OCI-LY7 (cell line): Measurements from ENCODE around the gene CIITA. TPM values are rescaled to one million over a fixed set of nuclear protein-coding genes. Genes with fewer than 3 reads are reported as not detected.

Experiments used
- BruUV-seq: library from RNA; stranded (reverse); fragments of 400-500 nt; replicated peaks from 2 replicates; lab custom pipeline; 2021; lab: Mats Ljungman, UMichigan
- CTCF ChIA-PET: fragments of 300-600 bp; sonication (Branson Sonifier 250); formaldehyde crosslinking; loops from one replicate; lab custom pipeline; 2022; ENCODE audit warnings: antibody characterized with exemption; ENCODE audit not compliant: unreplicated experiment; lab: Charles Lee
- POLR2A ChIA-PET: fragments of 300-600 bp; sonication (Branson Sonifier 250); formaldehyde crosslinking; loops from one replicate; lab custom pipeline; 2022; ENCODE audit warnings: antibody characterized with exemption; lab: Charles Lee
- DNase-seq: peaks from one replicate; pipeline ENCODE4 v3.0.0-alpha.2; 2015; ENCODE audit warnings: low spot score
- H2AFZ ChIP-seq: fragments of 200-600 bp; sonication (generic), shearing (Covaris generic); 2 replicates; pipeline ENCODE4 v1.6.1; 2014; ENCODE audit warnings: mild to moderate bottlenecking, antibody characterized with exemption, low read length, moderate library complexity
- H3K27ac ChIP-seq: fragments of 200-600 bp; sonication (generic); 2 replicates; pipeline ENCODE4 v1.5.1; 2014; ENCODE audit warnings: mixed run types, low read depth, mild to moderate bottlenecking, moderate library complexity, low read length, inconsistent platforms; ENCODE audit not compliant: poor library complexity, severe bottlenecking
- H3K36me3 ChIP-seq: fragments of 200-600 bp; sonication (generic); 2 replicates; pipeline ENCODE4 v1.6.1; 2014; ENCODE audit warnings: mild to moderate bottlenecking, antibody characterized with exemption, low read length, moderate library complexity, mixed read lengths; ENCODE audit not compliant: insufficient read depth
- H3K4me1 ChIP-seq: fragments of 200-600 bp; sonication (generic); 2 replicates; pipeline ENCODE4 v1.5.1; 2014; ENCODE audit warnings: mild to moderate bottlenecking, low read length; ENCODE audit not compliant: insufficient read depth, poor library complexity, severe bottlenecking
- H3K4me2 ChIP-seq: fragments of 200-600 bp; sonication (generic); 2 replicates; pipeline ENCODE4 v1.6.1; 2014; ENCODE audit warnings: mild to moderate bottlenecking, low read length
- H3K4me3 ChIP-seq: fragments of 200-600 bp; sonication (generic); 2 replicates; pipeline ENCODE4 v1.5.1; 2014; ENCODE audit warnings: mild to moderate bottlenecking, low read depth, low read length; ENCODE audit not compliant: poor library complexity, severe bottlenecking
- H3K79me2 ChIP-seq: fragments of 200-600 bp; sonication (generic); 2 replicates; pipeline ENCODE4 v1.6.1; 2016; ENCODE audit warnings: low read depth, mild to moderate bottlenecking, low read length, moderate library complexity, mixed read lengths; ENCODE audit not compliant: insufficient read depth
- H3K9me2 ChIP-seq: fragments of 200-600 bp; sonication (generic); 2 replicates; pipeline ENCODE4 v1.6.1; 2016; ENCODE audit warnings: mild to moderate bottlenecking, low read length, mixed read lengths; ENCODE audit not compliant: insufficient read depth
- H3K9me3 ChIP-seq: fragments of 200-600 bp; sonication (generic); 2 replicates; pipeline ENCODE4 v1.6.1; 2014; ENCODE audit warnings: mild to moderate bottlenecking, mixed run types, low read length, mixed read lengths
- H4K20me1 ChIP-seq: fragments of 200-600 bp; sonication (generic); 2 replicates; pipeline ENCODE4 v1.6.1; 2014; ENCODE audit warnings: mild to moderate bottlenecking, antibody characterized with exemption, low read length, moderate library complexity, mixed read lengths; ENCODE audit not compliant: insufficient read depth
- EZH2phosphoT487 ChIP-seq: fragments of 200-600 bp; sonication (generic); IDR thresholded peaks from 2 replicates; pipeline ENCODE4 v1.6.1; 2018; ENCODE audit warnings: low read depth, borderline replicate concordance, mild to moderate bottlenecking, mixed run types, antibody characterized with exemption, low read length, moderate library complexity, mixed read lengths
- intact Hi-C: fragments of 100-400 bp; cut with micrococcal nuclease; formaldehyde crosslinking; loops from one replicate; pipeline ENCODE4 v1.10.0; 2022; ENCODE audit not compliant: unreplicated experiment
- total RNA-seq, 2 experiments: library from RNA; depleted of rRNA in 1 of 2; stranded (reverse); fragments of >200 nt in 1 of 2; shearing (Covaris generic) in 1 of 2; gene quantifications; 2 replicates each; pipeline ENCODE4 v1.2.3, GENCODE V29; 2014 to 2022
- TF ChIP-seq, protein P1 (sequence below): fragments of 200-600 bp; sonication (generic); conservative IDR thresholded peaks from 2 replicates; pipeline ENCODE4 v1.5.1; 2014; ENCODE audit warnings: mild to moderate bottlenecking, antibody characterized with exemption, low read length, moderate library complexity, mixed read lengths

Gene CIITA
- total RNA-seq, 2 experiments from 2014 or later, result 68.7 to 101 TPM

DNA sequence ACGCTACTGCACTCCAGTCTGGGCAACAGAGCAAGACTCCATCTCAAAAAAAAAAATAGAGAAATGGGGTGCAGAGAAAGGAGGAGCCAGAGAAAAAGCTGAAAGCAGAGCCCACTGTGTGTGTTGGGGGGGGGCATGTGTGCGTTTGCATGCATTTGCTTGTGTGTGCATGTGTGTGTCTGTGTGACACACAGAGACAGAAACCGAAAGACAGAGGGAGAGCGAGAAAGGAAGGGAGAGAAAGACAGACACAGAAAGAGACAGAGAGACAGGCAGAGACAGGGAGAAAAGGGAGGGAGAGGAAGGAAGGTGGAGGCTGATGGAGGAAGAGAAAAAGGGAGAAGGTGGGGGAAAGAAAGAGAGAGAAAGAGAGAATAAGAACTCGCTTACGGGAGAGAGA is 9.8 kb upstream of the CIITA start:
- no peaks in the 10 kb centered on the region for H3K9me3 ChIP-seq
- H3K4me2 ChIP-seq, result peak overlapping the region; percentile 85
- H3K4me3 ChIP-seq, result peak overlapping the region; percentile 36

DNA sequence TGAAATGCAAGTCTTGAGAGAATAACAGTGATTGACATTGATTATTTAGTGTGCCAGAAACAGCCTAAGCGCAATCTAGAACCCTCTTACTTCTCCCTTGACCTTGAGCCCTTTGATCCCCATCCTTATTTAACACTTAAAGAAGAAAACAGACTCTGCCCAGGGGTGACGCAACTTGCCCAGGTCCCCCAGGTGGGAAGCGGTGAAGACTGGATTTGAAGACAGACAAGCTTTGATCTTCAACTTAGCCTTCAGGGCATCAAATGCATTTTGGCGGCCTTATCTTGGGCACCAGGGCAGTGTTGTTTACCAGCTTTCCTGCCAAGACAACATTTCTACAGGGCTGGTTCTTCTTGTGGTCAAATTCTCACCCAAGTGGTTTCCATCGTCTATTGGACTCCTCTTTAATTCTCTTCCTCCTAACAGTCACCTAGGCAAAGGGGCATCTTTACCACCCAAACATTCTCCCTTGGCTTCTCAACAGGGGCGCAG is 8.9 kb upstream of the CIITA start:
- intact Hi-C loops, result loop anchor here (1.0 kb wide), 1 partner anchor 9 kb away; the partner anchor contains the start of gene CIITA
- H3K79me2 ChIP-seq, result no peaks in the 10 kb centered on the region; the same call in 1 of the 2 replicates
- H3K36me3 ChIP-seq, result no peaks in the 10 kb centered on the region
- no peaks in the 10 kb centered on the region for H3K9me3 ChIP-seq
- H2AFZ ChIP-seq, result peak overlapping the region; percentile 20; the same call in 1 of the 2 replicates
- ChIA-PET POLR2A (interaction anchor here (1.2 kb wide), 1 partner anchor 22 kb away, joined by 7 read pairs; no protein-coding TSS in a partner anchor), CTCF (interaction anchor here (1.4 kb wide), 1 partner anchor 10 kb away, joined by 5 read pairs; no protein-coding TSS in a partner anchor)
- peak overlapping the region; percentile 83 for H3K27ac ChIP-seq
- H3K4me2 ChIP-seq, result peak overlapping the region; percentile 85
- no peaks in the 10 kb centered on the region for H4K20me1 ChIP-seq
- peak; percentile 43 for DNase-seq
- peak overlapping the region; percentile 59 for H3K4me3 ChIP-seq
- peaks cover 70% of the 10 kb centered on the region for H3K4me1 ChIP-seq
- H3K9me2 ChIP-seq, result no peaks in the 10 kb centered on the region
- no peak for TF ChIP-seq EZH2phosphoT487
- BruUV-seq, result TSS peak; percentile 88

More for the DNA sequence above, 9.8 kb upstream of the CIITA start:
- Histone ChIP-seq H3K9me2 (no peaks in the 10 kb centered on the region), H4K20me1 (no peaks in the 10 kb centered on the region), H3K79me2 (no peaks in the 10 kb centered on the region; the same call in 1 of the 2 replicates), H3K27ac (peak overlapping the region; percentile 24), H3K36me3 (no peaks in the 10 kb centered on the region), H3K4me1 (peaks cover 70% of the 10 kb centered on the region), H2AFZ (peak overlapping the region; percentile 40; the same call in 1 of the 2 replicates)
- DNase-seq, result no peak
- no TSS peak for BruUV-seq
- intact Hi-C loops, result no loop called here
- POLR2A ChIA-PET, result interaction anchor here (2.0 kb wide), 1 partner anchor 10 kb away, joined by 6 read pairs; the partner anchor contains the start of gene CIITA
- TF ChIP-seq EZH2phosphoT487, result no peak
- TF ChIP-seq, protein P1, sequence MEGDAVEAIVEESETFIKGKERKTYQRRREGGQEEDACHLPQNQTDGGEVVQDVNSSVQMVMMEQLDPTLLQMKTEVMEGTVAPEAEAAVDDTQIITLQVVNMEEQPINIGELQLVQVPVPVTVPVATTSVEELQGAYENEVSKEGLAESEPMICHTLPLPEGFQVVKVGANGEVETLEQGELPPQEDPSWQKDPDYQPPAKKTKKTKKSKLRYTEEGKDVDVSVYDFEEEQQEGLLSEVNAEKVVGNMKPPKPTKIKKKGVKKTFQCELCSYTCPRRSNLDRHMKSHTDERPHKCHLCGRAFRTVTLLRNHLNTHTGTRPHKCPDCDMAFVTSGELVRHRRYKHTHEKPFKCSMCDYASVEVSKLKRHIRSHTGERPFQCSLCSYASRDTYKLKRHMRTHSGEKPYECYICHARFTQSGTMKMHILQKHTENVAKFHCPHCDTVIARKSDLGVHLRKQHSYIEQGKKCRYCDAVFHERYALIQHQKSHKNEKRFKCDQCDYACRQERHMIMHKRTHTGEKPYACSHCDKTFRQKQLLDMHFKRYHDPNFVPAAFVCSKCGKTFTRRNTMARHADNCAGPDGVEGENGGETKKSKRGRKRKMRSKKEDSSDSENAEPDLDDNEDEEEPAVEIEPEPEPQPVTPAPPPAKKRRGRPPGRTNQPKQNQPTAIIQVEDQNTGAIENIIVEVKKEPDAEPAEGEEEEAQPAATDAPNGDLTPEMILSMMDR, result no peak
- CTCF ChIA-PET, result interaction anchor here (0.5 to 0.7 kb wide), 2 partner anchors 22 to 529 kb away, joined by 3 to 5 read pairs; no protein-coding TSS in a partner anchor

DNA sequence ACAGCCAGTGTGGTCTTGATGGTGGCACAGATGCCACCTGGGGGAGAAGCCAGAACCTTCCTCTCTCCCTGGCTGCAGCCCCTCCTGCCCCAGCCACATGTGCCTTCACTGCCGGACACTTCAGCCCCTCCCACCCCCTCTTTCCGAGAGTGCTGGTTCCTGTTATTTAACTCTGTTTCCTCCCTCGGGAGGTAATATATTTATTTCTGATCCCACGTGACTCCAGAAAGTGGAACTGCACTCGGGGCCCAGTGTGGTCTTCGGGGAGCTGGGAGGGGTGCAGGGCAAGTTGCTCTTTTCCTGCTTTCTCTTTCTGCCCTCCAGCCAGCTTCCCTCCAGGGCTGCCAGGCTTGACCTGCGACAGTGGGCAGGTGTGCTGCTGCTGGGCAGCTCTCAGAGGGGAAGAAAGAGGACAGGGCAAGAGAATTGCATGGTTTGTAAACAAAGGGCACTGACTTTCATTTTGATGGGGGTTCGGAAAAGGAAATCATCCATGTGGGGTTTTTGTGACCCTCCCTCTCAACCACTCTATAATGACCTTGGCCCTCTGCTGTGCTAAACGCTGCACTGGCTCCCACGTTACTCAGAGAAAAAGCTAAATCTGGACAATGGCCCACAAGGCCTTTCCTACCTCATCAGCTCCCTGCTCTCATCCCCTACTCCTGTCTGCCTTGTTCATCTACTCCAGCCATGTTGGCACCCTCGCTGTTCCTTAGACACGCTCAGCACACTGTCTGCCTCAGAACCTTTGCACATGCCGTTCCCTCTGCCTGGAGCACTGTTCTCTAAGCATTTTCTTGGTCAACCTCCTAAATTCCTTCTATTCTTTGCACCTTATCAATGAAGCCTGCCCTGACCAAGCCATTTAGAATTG is 8.2 kb upstream of the CIITA start:
- peaks cover 76% of the 10 kb centered on the region for H3K4me1 ChIP-seq
- TF ChIP-seq EZH2phosphoT487, result no peak
- TF ChIP-seq, protein P1, result peak; percentile 48; the same call in 1 of the 2 replicates
- peak; percentile 94 for DNase-seq
- no peaks in the 10 kb centered on the region for H3K9me2 ChIP-seq
- BruUV-seq, result TSS peak; percentile 80
- no peaks in the 10 kb centered on the region for H3K9me3 ChIP-seq
- peak overlapping the region; percentile 85 for H3K4me2 ChIP-seq
- peak overlapping the region; percentile 83 for H3K27ac ChIP-seq
- H3K4me3 ChIP-seq, result peak overlapping the region; percentile 59
- CTCF ChIA-PET, result interaction anchor here (1.4 kb wide), 1 partner anchor 9 kb away, joined by 5 read pairs; no protein-coding TSS in a partner anchor
- peak overlapping the region; percentile 20; the same call in 1 of the 2 replicates for H2AFZ ChIP-seq
- H4K20me1 ChIP-seq, result no peaks in the 10 kb centered on the region
- POLR2A ChIA-PET, result interaction anchor here (1.0 to 1.2 kb wide), 2 partner anchors 9 to 22 kb away, joined by 3 to 7 read pairs; no protein-coding TSS in a partner anchor
- intact Hi-C loops, result loop anchor here (1.0 kb wide), 1 partner anchor 8 kb away; the partner anchor contains the start of gene CIITA
- no peaks in the 10 kb centered on the region for H3K36me3 ChIP-seq
- H3K79me2 ChIP-seq, result no peaks in the 10 kb centered on the region; the same call in 1 of the 2 replicates
